Chondrocyte (in vitro differentiated cells): ENCODE data around the gene NMBR. TPM values are rescaled to one million over a fixed set of nuclear protein-coding genes. Genes with fewer than 3 reads are reported as not detected.
"Not testable (repeated sequence)": the region's sequence is repeated elsewhere in the genome, so short reads cannot be mapped to it uniquely, and the experiment has no call there.

Source experiments
- DNase-seq: peaks from one replicate; pipeline ENCODE4 v3.0.0; 2021; ENCODE audit warnings: mixed read lengths, low spot score
- H3K27ac Mint-ChIP-seq: one replicate; pipeline ENCODE4 v1.8.0; 2021; ENCODE audit warnings: mild to moderate bottlenecking, moderate library complexity, mixed read lengths; ENCODE audit not compliant: unreplicated experiment
- H3K27me3 Mint-ChIP-seq: 2 replicates; pipeline ENCODE4 v1.8.0; 2021; ENCODE audit warnings: low read depth, mixed read lengths
- H3K36me3 Mint-ChIP-seq: 2 replicates; pipeline ENCODE4 v1.8.0; 2021; ENCODE audit warnings: low read depth, mixed read lengths
- H3K4me1 Mint-ChIP-seq: 2 replicates; pipeline ENCODE4 v1.8.0; 2021; ENCODE audit warnings: low read depth, mild to moderate bottlenecking, mixed read lengths
- H3K4me3 Mint-ChIP-seq: one replicate; pipeline ENCODE4 v1.8.0; 2021; ENCODE audit warnings: mild to moderate bottlenecking, moderate library complexity, mixed read lengths; ENCODE audit not compliant: unreplicated experiment
- H3K9me3 Mint-ChIP-seq: 2 replicates; pipeline ENCODE4 v1.8.0; 2021; ENCODE audit warnings: low read depth, mixed read lengths
- CTCF ChIP-seq: fragments of 200-600 bp; sonication (generic); IDR thresholded peaks from 2 replicates; pipeline ENCODE4 v1.5.0; 2021; ENCODE audit warnings: antibody characterized with exemption, mild to moderate bottlenecking, moderate library complexity
- total RNA-seq: library from RNA; stranded (reverse); gene quantifications from 3 replicates; pipeline ENCODE4 v1.2.1, GENCODE V29; 2021

Gene NMBR
- total RNA-seq, 1 donor from 2014 or later = not detected

- no peaks in the 10 kb centered on the region for H3K36me3 Mint-ChIP-seq
- H3K4me1 Mint-ChIP-seq = peaks cover 45% of the 10 kb centered on the region
Measured at GRCh38 chr6:142152746-142153145, 5.8 kb upstream of the NMBR start.

GRCh38 chr6:142141531-142141930, 5.4 kb downstream of the NMBR start:
- not testable (repeated sequence) for H3K27ac Mint-ChIP-seq, H3K9me3 Mint-ChIP-seq, H3K27me3 Mint-ChIP-seq, H3K36me3 Mint-ChIP-seq, DNase-seq, H3K4me3 Mint-ChIP-seq, H3K4me1 Mint-ChIP-seq

More at GRCh38 chr6:142152746-142153145, 5.8 kb upstream of the NMBR start:
- no peak for TF ChIP-seq CTCF
- Mint-ChIP-seq H3K27ac (peak overlapping the region; percentile 49), H3K4me3 (no peak overlapping the region), H3K27me3 (no peaks in the 10 kb centered on the region), H3K9me3 (no peaks in the 10 kb centered on the region)
- DNase-seq = no peak

GRCh38 chr6:142138876-142139275, 8.0 kb downstream of the NMBR start:
- no peaks in the 10 kb centered on the region for H3K9me3 Mint-ChIP-seq

GRCh38 chr6:142132625-142133024, 14.3 kb downstream of the NMBR start, which contains the start of gene GJE1:
TSS of gene GJE1 (plus strand) at chr6:142132925. CDS start at chr6:142133159, 234 bp downstream.
- H3K4me3 Mint-ChIP-seq = no peak within 1 kb of the TSS
- no peaks in the 10 kb centered on the region for H3K36me3 Mint-ChIP-seq
- no peak for DNase-seq
- H3K4me1 Mint-ChIP-seq = no peaks in the 10 kb centered on the region
- no peak for TF ChIP-seq CTCF
- peaks cover 9% of the 10 kb centered on the region for H3K9me3 Mint-ChIP-seq
- H3K27ac Mint-ChIP-seq = no peak within 1 kb of the TSS
- H3K27me3 Mint-ChIP-seq = peaks cover 6% of the 10 kb centered on the region

More at GRCh38 chr6:142138876-142139275, 8.0 kb downstream of the NMBR start:
- DNase-seq = no peak
- TF ChIP-seq CTCF = no peak
- Mint-ChIP-seq H3K27ac (no peak overlapping the region), H3K4me3 (no peak overlapping the region), H3K4me1 (no peaks in the 10 kb centered on the region), H3K36me3 (no peaks in the 10 kb centered on the region), H3K27me3 (peaks cover 8% of the 10 kb centered on the region)

- TF ChIP-seq CTCF = no peak
- no peaks in the 10 kb centered on the region for H3K36me3 Mint-ChIP-seq
Measured at GRCh38 chr6:142130814-142131213, 16.1 kb downstream of the NMBR start.

GRCh38 chr6:142121342-142121741, 25.6 kb downstream of the NMBR start:
- Mint-ChIP-seq H3K27me3 (no peaks in the 10 kb centered on the region), H3K9me3 (no peaks in the 10 kb centered on the region), H3K4me1 (peaks cover 8% of the 10 kb centered on the region), H3K4me3 (no peak overlapping the region), H3K27ac (no peak overlapping the region), H3K36me3 (no peaks in the 10 kb centered on the region)
- no peak for TF ChIP-seq CTCF
- DNase-seq = no peak

More at GRCh38 chr6:142130814-142131213, 16.1 kb downstream of the NMBR start:
- Mint-ChIP-seq H3K4me3 (no peak overlapping the region), H3K27me3 (peaks cover 6% of the 10 kb centered on the region), H3K9me3 (peaks cover 9% of the 10 kb centered on the region), H3K4me1 (no peaks in the 10 kb centered on the region), H3K27ac (no peak overlapping the region)
- DNase-seq = no peak
